Liver (tissue), 9 donors: ENCODE results near the gene MTRF1. TPM values are rescaled to one million over a fixed set of nuclear protein-coding genes. Genes with fewer than 3 reads are reported as not detected.

Source experiments
- DNase-seq: peaks from one replicate; pipeline ENCODE4 v3.0.0-alpha.2; 2017; ENCODE audit warnings: low spot score
- H3K27ac ChIP-seq, 2 donors: one replicate each; pipeline ENCODE4 v1.7.0; 2013; ENCODE audit warnings: inconsistent platforms in 2 of 2, low read length in 2 of 2, control low read depth in 1 of 2, low read depth in 1 of 2, mild to moderate bottlenecking in 1 of 2
- H3K27me3 ChIP-seq, 4 donors: one replicate each; pipeline versions ENCODE4 v1.6.1 to v1.7.0; 2013; ENCODE audit warnings: low read length in 3 of 4, inconsistent platforms in 1 of 4, mild to moderate bottlenecking in 1 of 4, moderate library complexity in 1 of 4; ENCODE audit not compliant: control insufficient read depth in 4 of 4, insufficient read depth in 4 of 4
- H3K36me3 ChIP-seq, 4 donors: one replicate each; pipeline versions ENCODE4 v1.6.1 to v1.7.0; 2013; ENCODE audit warnings: low read length in 3 of 4, mild to moderate bottlenecking in 3 of 4, low read depth in 1 of 4, moderate library complexity in 1 of 4; ENCODE audit not compliant: control insufficient read depth in 4 of 4, insufficient read depth in 3 of 4
- H3K4me1 ChIP-seq, 4 donors: one replicate each; pipeline versions ENCODE4 v1.6.1 to v1.7.0; 2013; ENCODE audit warnings: low read length in 3 of 4, mild to moderate bottlenecking in 3 of 4, moderate library complexity in 1 of 4; ENCODE audit not compliant: control insufficient read depth in 4 of 4, insufficient read depth in 4 of 4
- H3K4me3 ChIP-seq, 3 donors: one replicate each; pipeline versions ENCODE4 v1.6.1 to v1.7.0; 2013; ENCODE audit warnings: low read length in 3 of 3, control low read depth in 1 of 3, low read depth in 1 of 3, mild to moderate bottlenecking in 1 of 3
- H3K9ac ChIP-seq, 2 donors: one replicate each; pipeline ENCODE4 v1.7.0; 2013; ENCODE audit warnings: low read length in 2 of 2, mild to moderate bottlenecking in 2 of 2, moderate library complexity in 2 of 2, control low read depth in 1 of 2, low read depth in 1 of 2
- H3K9me3 ChIP-seq, 4 donors: one replicate each; pipeline versions ENCODE4 v1.6.1 to v1.7.0; 2013; ENCODE audit warnings: low read length in 3 of 4; ENCODE audit not compliant: control insufficient read depth in 4 of 4
- ATF3 ChIP-seq: IDR thresholded peaks from 2 replicates; pipeline ENCODE4 v1.6.1; 2016; ENCODE audit warnings: antibody characterized with exemption
- CTCF ChIP-seq: fragments of 150-350 bp; IDR thresholded peaks from 2 replicates; pipeline ENCODE4 v1.5.1; 2017; ENCODE audit warnings: improper control_type of control experiment, low read depth, low read length; ENCODE audit not compliant: missing input control
- EGR1 ChIP-seq, 2 donors: IDR thresholded peaks; 2 replicates each; pipeline ENCODE4 v1.6.1; 2016 to 2018; ENCODE audit warnings: antibody characterized with exemption in 2 of 2, low read depth in 2 of 2
- FOXA1 ChIP-seq: IDR thresholded peaks from 2 replicates; pipeline ENCODE4 v1.6.1; 2016; ENCODE audit warnings: antibody characterized with exemption
- FOXA2 ChIP-seq: IDR thresholded peaks from 2 replicates; pipeline ENCODE4 v1.6.1; 2016; ENCODE audit warnings: antibody characterized with exemption
- GABPA ChIP-seq, 2 donors: IDR thresholded peaks in 1 of 2; conservative IDR thresholded peaks in 1 of 2; 2 replicates each; pipeline ENCODE4 v1.6.1; 2016; ENCODE audit warnings: antibody characterized with exemption in 2 of 2, mild to moderate bottlenecking in 1 of 2, moderate library complexity in 1 of 2
- HNF4A ChIP-seq, 2 donors: conservative IDR thresholded peaks; 2 replicates each; pipeline ENCODE4 v1.6.1; 2016; ENCODE audit warnings: antibody characterized with exemption in 2 of 2, mild to moderate bottlenecking in 2 of 2
- HNF4G ChIP-seq: IDR thresholded peaks from 2 replicates; pipeline ENCODE4 v1.6.1; 2016; ENCODE audit warnings: antibody characterized with exemption
- JUND ChIP-seq, 2 donors: IDR thresholded peaks; 2 replicates each; pipeline ENCODE4 v1.6.1; 2016; ENCODE audit warnings: antibody characterized with exemption in 2 of 2
- MAX ChIP-seq: IDR thresholded peaks from 2 replicates; pipeline ENCODE4 v1.6.1; 2016; ENCODE audit warnings: antibody characterized with exemption
- NR2F2 ChIP-seq: IDR thresholded peaks from 2 replicates; pipeline ENCODE4 v1.6.1; 2016; ENCODE audit warnings: antibody characterized with exemption
- RAD21 ChIP-seq, 2 donors: IDR thresholded peaks; 2 replicates each; pipeline ENCODE4 v1.6.1; 2016; ENCODE audit warnings: antibody characterized with exemption in 2 of 2, mild to moderate bottlenecking in 2 of 2
- REST ChIP-seq: IDR thresholded peaks from 2 replicates; pipeline ENCODE4 v1.6.1; 2016; ENCODE audit warnings: antibody characterized with exemption, mild to moderate bottlenecking
- RXRA ChIP-seq, 2 donors: IDR thresholded peaks; 2 replicates each; pipeline ENCODE4 v1.6.1; 2017 to 2018; ENCODE audit warnings: antibody characterized with exemption in 2 of 2, mild to moderate bottlenecking in 1 of 2
- SP1 ChIP-seq: IDR thresholded peaks from 2 replicates; pipeline ENCODE4 v1.6.1; 2018; ENCODE audit warnings: antibody characterized with exemption, mild to moderate bottlenecking
- TAF1 ChIP-seq: conservative IDR thresholded peaks from 2 replicates; pipeline ENCODE4 v1.6.1; 2016; ENCODE audit warnings: antibody characterized with exemption, mild to moderate bottlenecking
- YY1 ChIP-seq: IDR thresholded peaks from 2 replicates; pipeline ENCODE4 v1.6.1; 2016; ENCODE audit warnings: antibody characterized with exemption, mild to moderate bottlenecking
- ZBTB33 ChIP-seq: IDR thresholded peaks from 2 replicates; pipeline ENCODE4 v1.6.1; 2016; ENCODE audit warnings: antibody characterized with exemption
- polyA plus RNA-seq, 2 donors: library from polyadenylated mRNA; stranded (reverse) in 1 of 2; unstranded in 1 of 2; fragments of 200-250 nt in 1 of 2; fragments of >200 nt in 1 of 2; fragmentation: Nextera tagmentation in 1 of 2; extraction: Ambion mirVana in 1 of 2; gene quantifications; one replicate each; pipeline versions ENCODE4 v1.2.1 to v1.2.3, GENCODE V29; 2013 to 2015
- total RNA-seq, 2 donors: library from RNA; depleted of rRNA; stranded (reverse); fragments of >200 nt; gene quantifications; one replicate each; pipeline ENCODE4 v1.2.3, GENCODE V29; 2014
- donor health status: healthy.
- donor health status: healthy.
- donor health status: healthy.
- donor health status: healthy.
- donor health status: healthy.

MTRF1 gene
- total and polyA plus RNA-seq, 4 donors, result 4.9 to 11.0 (median 9.9) TPM

- H3K27ac ChIP-seq, result no peak overlapping the region
- H3K27me3 ChIP-seq, result no peaks in the 10 kb centered on the region
- DNase-seq, result no peak
- TF ChIP-seq SP1, result no peak
- TF ChIP-seq HNF4A (conservative IDR thresholded peaks at IDR 0.05), result no peak
- no peak for TF ChIP-seq FOXA2
- no peak for TF ChIP-seq ZBTB33
- no peak for TF ChIP-seq REST
- no peak for TF ChIP-seq ATF3
- TF ChIP-seq TAF1, result no peak
- TF ChIP-seq CTCF, result no peak
- TF ChIP-seq JUND (IDR thresholded peaks at IDR 0.05), result no peak
- TF ChIP-seq RAD21 (IDR thresholded peaks at IDR 0.05), result no peak
- TF ChIP-seq GABPA (IDR thresholded peaks at IDR 0.05 in 1 of 2, conservative IDR thresholded peaks at IDR 0.05 in 1 of 2), result no peak
- TF ChIP-seq NR2F2, result no peak
- TF ChIP-seq RXRA (IDR thresholded peaks at IDR 0.05), result no peak
- no peak for TF ChIP-seq MAX
- no peak for TF ChIP-seq HNF4G
- TF ChIP-seq FOXA1, result no peak
- TF ChIP-seq YY1, result no peak
- TF ChIP-seq EGR1 (IDR thresholded peaks at IDR 0.05; ENCODE audit: low read depth in 2 of 2), result no peak
- H3K4me3 ChIP-seq, result no peak overlapping the region
- H3K9ac ChIP-seq, result no peak overlapping the region
- H3K4me1 ChIP-seq, result peaks cover 2 to 11% (median 5%) of the 10 kb centered on the region in 4 donors
- H3K9me3 ChIP-seq, result peaks cover 0 to 3% (median 0%) of the 10 kb centered on the region in 4 donors
- no peaks in the 10 kb centered on the region for H3K36me3 ChIP-seq
These were observed 3.7 kb upstream of the MTRF1 start for GRCh38 chr13:41267106-41267505.
